ENCODE measurements around the gene NEXN. TPM values are rescaled to one million over a fixed set of nuclear protein-coding genes. Genes with fewer than 3 reads are reported as not detected.

NEXN gene
- polyA plus RNA-seq, 3 donors = 0.31 to 3.5 (median 3.0) TPM

GRCh38 chr1:77906019-77906545 is 17.7 kb downstream of the NEXN start:
- peak overlapping the region in 2 of 7 donors; percentile 16 to 39 for H3K27ac Mint-ChIP-seq
- Histone ChIP-seq H3K36me3 (replicated peaks in 1 of 2; ENCODE audit: control insufficient read depth in 1 of 2, insufficient read depth in 2 of 2, low read length in 2 of 2) (no peaks in the 10 kb centered on the region), H3K9ac (ENCODE audit: insufficient read depth, low read length, poor library complexity, severe bottlenecking) (no peak overlapping the region), H3K27me3 (ENCODE audit: control insufficient read depth in 2 of 2, insufficient read depth in 2 of 2, low read length in 2 of 2) (no peaks in the 10 kb centered on the region), H3K9me3 (replicated peaks in 1 of 2; ENCODE audit: control insufficient read depth in 1 of 2, insufficient read depth in 1 of 2, low read length in 2 of 2) (no peaks in the 10 kb centered on the region), H2AFZ (ENCODE audit: insufficient read depth, low read depth, low read length, poor library complexity, severe bottlenecking) (no peak overlapping the region), H3K27ac (ENCODE audit: low read depth in 1 of 2, low read length in 2 of 2) (no peak overlapping the region), H3K4me2 (replicated peaks; ENCODE audit: extremely low read depth, low read length, poor library complexity, severe bottlenecking) (no peak overlapping the region), H3K4me3 (replicated peaks in 1 of 3; ENCODE audit: low read depth in 2 of 3, low read length in 3 of 3) (no peak overlapping the region), H3K79me2 (ENCODE audit: insufficient read depth, low read length) (no peaks in the 10 kb centered on the region), H3K4me1 (ENCODE audit: control insufficient read depth in 1 of 2, insufficient read depth in 2 of 2, low read length in 2 of 2) (peaks cover 9% of the 10 kb centered on the region in 2 donors), H4K20me1 (ENCODE audit: insufficient read depth, low read length) (no peaks in the 10 kb centered on the region)
- peak in 2 of 3 donors; percentile 8 to 32 for DNase-seq
- no peak overlapping the region for H3K4me3 Mint-ChIP-seq
- no peaks in the 10 kb centered on the region for H3K27me3 Mint-ChIP-seq (ENCODE audit: low read depth in 3 of 3)
- H3K4me1 Mint-ChIP-seq = peaks cover 12% of the 10 kb centered on the region
- intact Hi-C loops (cut with micrococcal nuclease) = no loop called here
- no peak for TF ChIP-seq CTCF (IDR thresholded peaks at IDR 0.05)
- peaks cover 0 to 1% (median 0%) of the 10 kb centered on the region in 7 donors for H3K9me3 Mint-ChIP-seq
- WGBS (ENCODE audit: insufficient coverage) = no CpG with 5 or more reads among the region's 2 CpGs
- no peaks in the 10 kb centered on the region for H3K36me3 Mint-ChIP-seq

- peaks cover 12% of the 10 kb centered on the region for H3K4me1 Mint-ChIP-seq
- no peaks in the 10 kb centered on the region for H3K36me3 Mint-ChIP-seq
- Histone ChIP-seq H3K9ac (ENCODE audit: insufficient read depth, low read length, poor library complexity, severe bottlenecking) (no peak overlapping the region), H4K20me1 (ENCODE audit: insufficient read depth, low read length) (no peaks in the 10 kb centered on the region), H3K4me1 (ENCODE audit: control insufficient read depth in 1 of 2, insufficient read depth in 2 of 2, low read length in 2 of 2) (peaks cover 9% of the 10 kb centered on the region in 2 donors), H3K9me3 (replicated peaks in 1 of 2; ENCODE audit: control insufficient read depth in 1 of 2, insufficient read depth in 1 of 2, low read length in 2 of 2) (no peaks in the 10 kb centered on the region), H2AFZ (ENCODE audit: insufficient read depth, low read depth, low read length, poor library complexity, severe bottlenecking) (no peak overlapping the region), H3K27me3 (ENCODE audit: control insufficient read depth in 2 of 2, insufficient read depth in 2 of 2, low read length in 2 of 2) (no peaks in the 10 kb centered on the region), H3K79me2 (ENCODE audit: insufficient read depth, low read length) (no peaks in the 10 kb centered on the region), H3K27ac (ENCODE audit: low read depth in 1 of 2, low read length in 2 of 2) (no peak overlapping the region), H3K4me3 (replicated peaks in 1 of 3; ENCODE audit: low read depth in 2 of 3, low read length in 3 of 3) (no peak overlapping the region), H3K36me3 (replicated peaks in 1 of 2; ENCODE audit: control insufficient read depth in 1 of 2, insufficient read depth in 2 of 2, low read length in 2 of 2) (no peaks in the 10 kb centered on the region), H3K4me2 (replicated peaks; ENCODE audit: extremely low read depth, low read length, poor library complexity, severe bottlenecking) (no peak overlapping the region)
- peak overlapping the region in 1 of 7 donors; percentile 16 for H3K27ac Mint-ChIP-seq
- H3K9me3 Mint-ChIP-seq = peaks cover 0 to 1% (median 0%) of the 10 kb centered on the region in 7 donors
- TF ChIP-seq CTCF (IDR thresholded peaks at IDR 0.05) = no peak
- intact Hi-C loops (cut with micrococcal nuclease) = no loop called here
- DNase-seq = no peak
- H3K27me3 Mint-ChIP-seq (ENCODE audit: low read depth in 3 of 3) = no peaks in the 10 kb centered on the region
- H3K4me3 Mint-ChIP-seq = no peak overlapping the region
- WGBS (ENCODE audit: insufficient coverage) = no CpG with 5 or more reads among the region's 1 CpG
These were observed 18.2 kb downstream of the NEXN start for GRCh38 chr1:77906624-77907023.

Data from CD14-positive monocyte (primary cell).